Hepatic stellate cell (primary cell): ENCODE data around the gene DEPP1.

Experiments used
- DNase-seq: peaks from one replicate; pipeline ENCODE4 v3.0.0; 2011; ENCODE audit warnings: low spot score

DEPP1 gene

DNA sequence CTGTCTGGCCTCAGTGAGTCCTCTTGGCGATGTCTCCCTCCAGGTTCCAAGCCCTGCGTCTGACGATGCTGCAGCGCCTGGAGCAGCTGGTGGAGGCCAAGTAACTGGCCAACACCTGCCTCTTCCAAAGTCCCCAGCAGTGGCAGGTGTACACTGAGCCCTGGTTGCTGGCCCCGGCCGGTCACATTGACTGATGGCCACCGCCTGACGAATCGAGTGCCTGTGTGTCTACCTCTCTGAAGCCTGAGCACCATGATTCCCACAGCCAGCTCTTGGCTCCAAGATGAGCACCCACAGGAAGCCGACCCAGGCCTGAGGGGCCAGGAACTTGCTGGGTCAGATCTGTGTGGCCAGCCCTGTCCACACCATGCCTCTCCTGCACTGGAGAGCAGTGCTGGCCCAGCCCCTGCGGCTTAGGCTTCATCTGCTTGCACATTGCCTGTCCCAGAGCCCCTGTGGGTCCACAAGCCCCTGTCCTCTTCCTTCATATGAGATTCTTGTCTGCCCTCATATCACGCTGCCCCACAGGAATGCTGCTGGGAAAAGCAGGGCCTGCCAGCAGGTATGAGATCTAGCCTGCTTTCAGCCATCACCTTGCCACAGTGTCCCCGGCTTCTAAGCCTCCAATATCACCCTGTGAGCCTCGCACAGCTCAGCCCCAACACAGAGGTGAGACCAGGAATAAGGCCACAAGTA lies 14.8 kb upstream of the DEPP1 start:
- no peak for DNase-seq

- DNase-seq, result no peak
Observed at GRCh38 chr10:44992732-44993225, 14.2 kb upstream of the DEPP1 start.

GRCh38 chr10:44992070-44992731 lies 13.6 kb upstream of the DEPP1 start:
- DNase-seq, result no peak

GRCh38 chr10:44991571-44991970 lies 13.0 kb upstream of the DEPP1 start:
- no peak for DNase-seq

GRCh38 chr10:44990965-44991364 lies 12.4 kb upstream of the DEPP1 start:
- no peak for DNase-seq

GRCh38 chr10:44990302-44990655 lies 11.7 kb upstream of the DEPP1 start:
- no peak for DNase-seq

- DNase-seq, result no peak
Observed at GRCh38 chr10:44989597-44990301, 11.1 kb upstream of the DEPP1 start.

GRCh38 chr10:44988957-44989585 lies 10.5 kb upstream of the DEPP1 start:
- DNase-seq, result no peak

DNA sequence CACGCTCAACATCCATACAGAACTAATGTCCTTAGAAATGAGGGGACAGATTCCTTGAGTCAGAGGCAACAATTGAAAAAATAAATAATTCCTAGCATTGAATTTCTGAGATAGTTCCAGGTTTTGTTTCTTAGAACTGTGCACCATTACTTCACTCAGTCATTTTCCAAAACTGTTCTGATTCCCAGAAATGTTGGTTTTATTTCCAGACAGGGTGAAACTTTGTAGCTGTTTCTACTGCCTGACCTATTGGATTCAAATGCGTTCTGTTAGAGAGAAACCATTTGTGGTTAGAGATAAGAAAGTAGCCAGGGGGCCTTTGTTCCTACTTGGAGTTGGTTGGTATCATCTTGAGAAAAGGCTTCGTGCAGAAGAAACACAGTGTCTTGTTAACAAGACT lies 8.1 kb upstream of the DEPP1 start:
- no peak for DNase-seq

DNA sequence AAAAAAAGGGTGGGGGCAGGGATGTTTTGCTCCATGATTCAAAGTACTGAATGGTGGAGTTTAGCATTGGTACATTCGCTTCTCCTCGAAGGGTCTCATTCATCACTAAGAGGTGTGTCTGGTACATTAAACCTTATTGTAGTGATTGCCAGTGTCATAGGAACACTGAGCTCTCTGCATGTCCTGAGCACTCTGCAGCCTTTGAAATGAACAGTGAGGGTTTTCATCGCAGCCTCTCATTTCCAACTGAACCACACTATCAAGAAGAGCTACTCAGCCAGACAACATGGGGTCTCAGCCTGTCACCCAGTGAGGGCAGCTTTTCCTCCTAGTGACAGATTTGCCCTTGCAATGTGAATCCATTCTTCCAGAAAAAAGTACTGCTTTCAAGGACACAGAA lies 7.6 kb upstream of the DEPP1 start:
- no peak for DNase-seq

DNA sequence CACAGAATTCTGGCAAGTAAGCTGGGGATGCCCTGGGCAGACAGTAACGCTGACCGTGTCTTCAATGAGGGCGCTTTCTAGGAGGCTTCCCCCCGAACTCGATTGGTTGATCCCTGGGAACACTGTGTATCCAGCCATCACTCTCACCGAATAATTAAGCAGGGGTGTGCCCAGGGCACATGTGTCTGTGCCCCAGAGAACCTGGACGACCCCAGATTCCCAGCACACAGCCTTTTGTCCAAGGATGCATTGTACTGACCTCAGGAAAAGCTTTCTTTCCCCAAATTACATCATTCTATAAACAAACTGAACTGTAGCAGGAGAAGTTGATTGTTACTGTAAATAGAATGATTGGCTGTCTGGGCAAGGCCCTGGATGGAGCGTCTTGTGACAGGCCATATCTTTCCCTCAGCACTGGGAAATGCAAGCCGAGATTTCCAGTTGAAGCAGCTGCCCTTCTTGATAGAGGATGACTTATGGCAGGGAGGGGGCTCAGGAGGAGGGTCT lies 6.6 kb upstream of the DEPP1 start:
- DNase-seq, result peak; percentile 55

DNA sequence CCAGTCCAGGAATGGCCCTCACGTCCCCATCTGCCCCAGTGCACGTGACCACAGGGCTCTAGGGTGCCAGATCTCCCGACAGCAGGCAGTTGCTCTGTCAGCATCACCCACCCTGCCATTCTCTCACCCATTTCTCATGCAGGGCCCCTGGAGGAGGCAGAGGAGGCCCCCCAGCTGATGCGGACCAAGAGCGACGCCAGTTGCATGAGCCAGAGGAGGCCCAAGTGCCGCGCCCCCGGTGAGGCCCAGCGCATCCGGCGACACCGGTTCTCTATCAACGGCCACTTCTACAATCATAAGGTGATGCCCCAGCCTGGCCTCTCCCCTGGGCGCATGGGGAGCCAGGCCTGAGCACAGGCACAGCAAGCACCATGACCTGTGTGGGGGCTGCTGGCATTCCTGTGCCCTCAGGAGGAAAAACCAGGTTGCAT lies 6.1 kb upstream of the DEPP1 start:
- no peak for DNase-seq

DNA sequence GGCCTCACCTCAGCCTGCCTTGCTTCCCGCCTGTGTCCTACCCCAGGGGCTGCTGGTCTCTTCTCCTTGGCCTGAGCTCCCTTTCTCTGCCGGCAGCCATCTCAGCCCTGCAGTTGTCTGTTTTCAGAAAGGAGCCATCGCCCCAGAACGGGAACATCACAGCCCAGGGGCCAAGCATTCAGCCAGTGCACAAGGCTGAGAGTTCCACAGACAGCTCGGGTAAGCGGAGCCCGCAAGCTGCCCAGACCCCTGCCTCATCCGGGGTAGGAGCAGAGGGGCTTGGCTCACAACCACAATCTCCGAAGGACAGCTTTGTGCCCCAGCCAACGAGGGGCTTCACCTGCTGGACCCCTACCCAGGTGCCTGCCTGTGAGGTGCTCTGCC lies 5.3 kb upstream of the DEPP1 start:
- DNase-seq, result no peak

DNA sequence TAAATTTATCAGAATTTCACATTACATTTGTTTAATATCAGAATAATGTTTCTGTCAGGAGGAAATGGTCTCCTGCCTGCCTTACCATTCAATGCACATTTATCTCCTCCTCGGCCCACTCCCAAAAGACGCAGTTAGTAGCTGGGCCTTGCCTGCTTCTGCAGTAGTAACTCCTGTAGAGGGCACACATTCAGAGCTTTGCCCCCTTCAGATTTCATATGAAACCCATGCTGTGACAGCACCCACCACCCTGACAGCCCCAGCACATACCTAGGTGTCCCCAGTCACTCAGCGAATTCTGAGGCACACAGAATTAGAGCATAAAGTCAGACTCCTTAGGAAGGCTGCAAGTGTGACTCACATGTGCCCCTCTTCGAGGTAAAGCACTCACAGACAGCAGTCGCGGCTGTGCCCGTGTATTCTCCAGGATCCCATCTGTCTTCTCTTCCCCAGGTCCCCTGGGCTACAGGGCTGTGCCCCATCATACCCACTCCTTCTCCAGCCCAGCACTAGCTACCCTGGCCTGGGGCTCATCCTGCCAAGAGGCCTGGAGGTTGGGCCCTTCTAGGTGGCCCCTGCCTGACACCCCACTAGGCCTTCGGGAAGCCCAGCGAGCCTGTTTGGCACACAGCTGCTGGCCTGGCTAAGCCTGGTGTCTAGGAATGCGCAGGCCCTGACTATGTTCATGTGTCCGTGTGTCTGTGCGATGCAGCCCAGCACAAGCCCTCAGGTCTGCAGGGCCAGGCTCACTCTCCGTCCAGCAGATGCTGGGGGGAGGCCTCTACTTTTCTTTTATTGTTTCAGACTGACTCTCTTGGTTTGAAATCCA lies 4.7 kb upstream of the DEPP1 start:
- DNase-seq, result no peak

GRCh38 chr10:44982496-44982895 lies 3.9 kb upstream of the DEPP1 start:
- DNase-seq, result no peak

- no peak for DNase-seq
Observed at GRCh38 chr10:44982114-44982460, 3.5 kb upstream of the DEPP1 start.

GRCh38 chr10:44981172-44982113 lies 2.8 kb upstream of the DEPP1 start:
- DNase-seq, result peak; percentile 84

- DNase-seq, result no peak
Observed at GRCh38 chr10:44980309-44981171, 1.9 kb upstream of the DEPP1 start.
